ENCODE results near the gene BUD23. TPM values are rescaled to one million over a fixed set of nuclear protein-coding genes. Genes with fewer than 3 reads are reported as not detected.

The BUD23 gene
- total and polyA plus RNA-seq, 4 donors = 19.1 to 52.6 (median 37.8) TPM

GRCh38 chr7:73668886-73669230 is 14.5 kb upstream of the BUD23 start:
- Histone ChIP-seq H3K36me3 (ENCODE audit: control insufficient read depth in 4 of 4, insufficient read depth in 3 of 4, low read depth in 1 of 4, low read length in 3 of 4) (no peaks in the 10 kb centered on the region), H3K9me3 (ENCODE audit: control insufficient read depth in 4 of 4, low read length in 3 of 4) (no peaks in the 10 kb centered on the region), H3K27me3 (ENCODE audit: control insufficient read depth in 4 of 4, insufficient read depth in 4 of 4, low read length in 3 of 4) (no peaks in the 10 kb centered on the region), H3K4me3 (ENCODE audit: low read depth in 1 of 3, low read length in 3 of 3) (peak overlapping the region in 1 of 3 donors; percentile 83), H3K27ac (ENCODE audit: low read depth in 1 of 2, low read length in 2 of 2) (no peak overlapping the region), H3K9ac (ENCODE audit: low read depth in 1 of 2, low read length in 2 of 2) (peak overlapping the region in 1 of 2 donors; percentile 7), H3K4me1 (ENCODE audit: control insufficient read depth in 4 of 4, insufficient read depth in 4 of 4, low read length in 3 of 4) (peaks cover 8 to 31% (median 17%) of the 10 kb centered on the region in 4 donors)
- DNase-seq (ENCODE audit: low spot score) = no peak
- 41% methylated on average over 5 of the region's 5 CpGs for WGBS
- no peak for TF ChIP-seq TAF1 (conservative IDR thresholded peaks at IDR 0.05)
- TF ChIP-seq JUND (IDR thresholded peaks at IDR 0.05) = no peak
- TF ChIP-seq GABPA (IDR thresholded peaks at IDR 0.05 in 1 of 2, conservative IDR thresholded peaks at IDR 0.05 in 1 of 2) = no peak
- no peak for TF ChIP-seq REST (IDR thresholded peaks at IDR 0.05)
- no peak for TF ChIP-seq NR2F2 (IDR thresholded peaks at IDR 0.05)
- TF ChIP-seq HNF4A (conservative IDR thresholded peaks at IDR 0.05) = no peak
- TF ChIP-seq, protein P1, sequence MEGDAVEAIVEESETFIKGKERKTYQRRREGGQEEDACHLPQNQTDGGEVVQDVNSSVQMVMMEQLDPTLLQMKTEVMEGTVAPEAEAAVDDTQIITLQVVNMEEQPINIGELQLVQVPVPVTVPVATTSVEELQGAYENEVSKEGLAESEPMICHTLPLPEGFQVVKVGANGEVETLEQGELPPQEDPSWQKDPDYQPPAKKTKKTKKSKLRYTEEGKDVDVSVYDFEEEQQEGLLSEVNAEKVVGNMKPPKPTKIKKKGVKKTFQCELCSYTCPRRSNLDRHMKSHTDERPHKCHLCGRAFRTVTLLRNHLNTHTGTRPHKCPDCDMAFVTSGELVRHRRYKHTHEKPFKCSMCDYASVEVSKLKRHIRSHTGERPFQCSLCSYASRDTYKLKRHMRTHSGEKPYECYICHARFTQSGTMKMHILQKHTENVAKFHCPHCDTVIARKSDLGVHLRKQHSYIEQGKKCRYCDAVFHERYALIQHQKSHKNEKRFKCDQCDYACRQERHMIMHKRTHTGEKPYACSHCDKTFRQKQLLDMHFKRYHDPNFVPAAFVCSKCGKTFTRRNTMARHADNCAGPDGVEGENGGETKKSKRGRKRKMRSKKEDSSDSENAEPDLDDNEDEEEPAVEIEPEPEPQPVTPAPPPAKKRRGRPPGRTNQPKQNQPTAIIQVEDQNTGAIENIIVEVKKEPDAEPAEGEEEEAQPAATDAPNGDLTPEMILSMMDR (IDR thresholded peaks at IDR 0.05; ENCODE audit: low read depth, low read length, missing input control) = no peak
- TF ChIP-seq SP1 (IDR thresholded peaks at IDR 0.05) = no peak
- TF ChIP-seq, protein P2, sequence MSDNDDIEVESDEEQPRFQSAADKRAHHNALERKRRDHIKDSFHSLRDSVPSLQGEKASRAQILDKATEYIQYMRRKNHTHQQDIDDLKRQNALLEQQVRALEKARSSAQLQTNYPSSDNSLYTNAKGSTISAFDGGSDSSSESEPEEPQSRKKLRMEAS (IDR thresholded peaks at IDR 0.05) = no peak
- no peak for TF ChIP-seq FOXA2 (IDR thresholded peaks at IDR 0.05)
- TF ChIP-seq RAD21 (IDR thresholded peaks at IDR 0.05) = no peak
- no peak for TF ChIP-seq RXRA (IDR thresholded peaks at IDR 0.05)
- TF ChIP-seq YY1 (IDR thresholded peaks at IDR 0.05) = no peak
- TF ChIP-seq, protein P3, sequence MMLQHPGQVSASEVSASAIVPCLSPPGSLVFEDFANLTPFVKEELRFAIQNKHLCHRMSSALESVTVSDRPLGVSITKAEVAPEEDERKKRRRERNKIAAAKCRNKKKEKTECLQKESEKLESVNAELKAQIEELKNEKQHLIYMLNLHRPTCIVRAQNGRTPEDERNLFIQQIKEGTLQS (IDR thresholded peaks at IDR 0.05) = no peak

GRCh38 chr7:73669288-73669701 is 14.1 kb upstream of the BUD23 start:
- no peaks in the 10 kb centered on the region for H3K27me3 ChIP-seq (ENCODE audit: control insufficient read depth in 4 of 4, insufficient read depth in 4 of 4, low read length in 3 of 4)
- H3K4me1 ChIP-seq (ENCODE audit: control insufficient read depth in 4 of 4, insufficient read depth in 4 of 4, low read length in 3 of 4) = peaks cover 8 to 31% (median 17%) of the 10 kb centered on the region in 4 donors
- no peak for DNase-seq (ENCODE audit: low spot score)
- whole genome bisulfite sequencing = 85% methylated on average over 19 of the region's 19 CpGs
- no peak overlapping the region for H3K9ac ChIP-seq (ENCODE audit: low read depth in 1 of 2, low read length in 2 of 2)
- no peaks in the 10 kb centered on the region for H3K36me3 ChIP-seq (ENCODE audit: control insufficient read depth in 4 of 4, insufficient read depth in 3 of 4, low read depth in 1 of 4, low read length in 3 of 4)
- H3K4me3 ChIP-seq (ENCODE audit: low read depth in 1 of 3, low read length in 3 of 3) = no peak overlapping the region
- H3K9me3 ChIP-seq (ENCODE audit: control insufficient read depth in 4 of 4, low read length in 3 of 4) = no peaks in the 10 kb centered on the region
- no peak for TF ChIP-seq RXRA (IDR thresholded peaks at IDR 0.05)
- TF ChIP-seq EGR1 (IDR thresholded peaks at IDR 0.05; ENCODE audit: low read depth in 2 of 2) = no peak
- no peak for TF ChIP-seq GABPA (IDR thresholded peaks at IDR 0.05 in 1 of 2, conservative IDR thresholded peaks at IDR 0.05 in 1 of 2)
- TF ChIP-seq, protein P2 (IDR thresholded peaks at IDR 0.05) = no peak
- TF ChIP-seq HNF4G (IDR thresholded peaks at IDR 0.05) = no peak
- no peak for TF ChIP-seq RAD21 (IDR thresholded peaks at IDR 0.05)
- no peak for TF ChIP-seq TAF1 (conservative IDR thresholded peaks at IDR 0.05)
- no peak for TF ChIP-seq REST (IDR thresholded peaks at IDR 0.05)
- no peak overlapping the region for H3K27ac ChIP-seq (ENCODE audit: low read depth in 1 of 2, low read length in 2 of 2)
